CD4-positive, alpha-beta T cell treated with Interleukin-4 for 1 hour (primary cell): ENCODE data around the gene KIF5A.

ENCODE experiments used
- DNase-seq, 2 donors: peaks; one replicate each; pipeline ENCODE4 v3.0.0-alpha.2; 2020 to 2022

Gene KIF5A

DNA sequence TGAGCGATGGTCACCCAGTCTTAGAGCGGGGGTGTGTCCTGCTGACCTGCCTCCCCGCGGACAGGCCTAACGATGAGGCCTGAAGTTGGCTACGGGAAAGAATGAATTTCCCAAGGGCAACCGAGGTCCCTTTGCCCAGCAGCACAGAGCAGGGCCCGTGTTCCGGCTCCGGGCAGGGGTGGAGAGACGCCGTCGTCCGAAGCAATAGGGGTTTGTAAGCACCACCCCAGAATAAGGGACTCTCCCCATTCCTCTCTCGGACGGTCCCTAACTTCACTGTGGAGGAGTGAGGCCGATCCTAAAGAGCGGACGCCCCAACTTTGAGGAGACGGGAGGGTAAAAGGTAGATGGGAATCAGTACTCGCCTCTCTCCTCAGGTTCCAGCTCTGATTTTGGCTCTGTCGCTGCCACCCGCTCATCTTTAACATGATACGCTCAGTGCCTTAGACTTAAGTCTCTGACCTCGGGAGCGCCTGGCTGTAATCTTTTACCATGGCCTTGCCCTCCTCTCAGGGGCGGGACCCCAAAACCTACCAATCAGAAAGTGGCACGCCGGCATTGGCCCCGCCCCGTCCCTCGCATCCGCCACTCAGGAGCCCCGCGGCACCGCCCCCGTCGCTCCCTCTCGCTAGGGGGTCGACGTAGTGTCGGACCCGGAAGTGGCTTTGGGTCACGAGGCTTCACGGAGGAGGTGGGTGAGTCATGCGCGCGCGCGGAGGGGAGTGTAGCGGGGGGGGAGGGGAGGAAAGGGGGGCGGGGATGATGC is 29.6 kb upstream of the KIF5A start, which contains the start of gene DDIT3:
Gene DDIT3 (minus strand): TSS at position 462 of the 766 bp plus-strand sequence. CDS start 3,108 bp downstream, outside the sequence.
- peak; percentile 100 for DNase-seq

GRCh38 chr12:57521525-57522010 is 28.3 kb upstream of the KIF5A start:
- peak; percentile 17 to 21 for DNase-seq

GRCh38 chr12:57522011-57522886 is 27.6 kb upstream of the KIF5A start, which contains the start of gene MBD6:
MBD6 (plus strand) TSS chr12:57522824; CDS start chr12:57524304, 1,480 bp downstream.
- DNase-seq, result peak; percentile 93 to 94

DNA sequence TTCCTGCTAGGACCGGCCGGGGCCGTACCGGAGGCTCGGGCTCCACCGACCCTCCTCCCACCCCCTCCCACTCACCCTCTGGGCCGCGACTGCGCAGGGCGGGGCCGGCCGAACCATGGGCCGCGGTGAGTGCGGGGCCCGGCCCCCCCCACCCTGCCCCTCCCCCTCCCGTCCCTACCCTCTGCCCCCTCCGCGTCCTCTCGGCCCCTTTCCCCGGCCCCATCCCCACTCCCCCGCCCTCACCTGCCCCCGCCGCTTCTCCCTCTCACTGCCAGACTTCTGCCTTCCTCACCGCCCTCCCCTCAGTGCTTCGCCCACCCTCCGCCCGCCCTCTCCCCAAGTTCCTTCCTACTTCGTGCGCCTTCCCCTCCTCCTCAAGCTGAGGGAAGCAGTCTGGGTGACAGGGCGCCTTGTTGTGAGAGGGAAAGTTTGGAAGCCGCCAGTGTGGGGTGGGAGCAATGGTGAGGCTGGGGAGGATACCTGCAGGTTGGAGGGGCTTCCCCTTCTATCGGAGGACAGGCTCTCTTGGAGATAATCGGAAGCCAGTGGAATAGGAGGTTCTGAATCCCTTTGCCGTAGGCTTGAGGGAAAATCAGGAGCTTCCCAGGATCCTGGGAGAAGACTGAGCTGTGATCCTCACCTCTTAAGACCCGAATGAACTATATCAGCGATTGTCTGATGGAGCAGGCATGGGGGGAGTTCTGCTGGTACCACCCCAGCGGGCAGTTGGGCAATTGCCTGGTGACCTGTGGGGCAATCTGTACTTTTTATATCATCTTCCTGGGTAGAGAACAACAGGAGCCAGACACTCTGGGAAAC is 26.7 kb upstream of the KIF5A start:
- peak; percentile 63 to 69 for DNase-seq

DNA sequence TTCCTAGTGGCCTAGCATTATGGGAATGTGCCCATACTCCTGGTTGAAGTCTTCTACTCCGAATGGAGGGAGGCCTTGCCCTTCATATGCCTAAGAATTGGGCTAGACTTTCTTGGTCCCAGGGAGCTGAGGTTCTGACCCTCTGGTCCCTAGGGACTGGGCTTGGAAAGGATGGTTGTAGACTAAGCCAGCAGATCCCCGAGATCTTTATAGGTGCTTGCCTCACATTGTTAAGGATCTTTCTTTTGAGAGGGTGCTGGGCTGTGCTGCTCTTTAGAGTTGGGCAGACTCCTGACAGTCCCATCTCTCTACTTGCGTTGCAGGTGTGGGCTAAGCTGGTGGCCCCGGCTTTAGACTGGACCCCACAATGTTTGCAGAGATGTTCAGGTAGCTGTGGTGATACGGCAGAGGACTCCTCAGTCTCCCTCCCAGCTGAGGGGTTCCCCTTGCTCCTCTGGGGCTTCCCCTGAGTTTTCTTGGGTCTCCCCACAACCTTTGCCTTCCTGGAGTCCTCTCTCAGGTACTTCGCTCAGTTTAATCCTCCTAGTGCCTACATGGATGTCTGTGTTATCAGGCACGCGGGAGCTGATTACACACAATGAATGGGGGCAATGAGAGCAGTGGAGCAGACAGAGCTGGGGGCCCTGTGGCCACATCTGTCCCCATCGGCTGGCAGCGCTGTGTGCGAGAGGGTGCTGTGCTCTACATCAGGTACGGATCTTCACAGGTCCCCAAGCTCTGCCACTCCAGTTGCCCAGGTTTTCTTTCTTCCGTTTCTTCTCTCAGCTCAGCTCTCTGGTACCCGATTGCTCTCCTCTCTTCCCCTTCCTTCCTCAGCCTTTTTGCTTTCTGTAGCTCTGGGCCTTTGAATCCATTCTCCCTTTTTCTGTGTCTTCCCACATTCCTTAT is 25.9 kb upstream of the KIF5A start:
- peak in 1 of 2 donors; percentile 31 for DNase-seq

DNA sequence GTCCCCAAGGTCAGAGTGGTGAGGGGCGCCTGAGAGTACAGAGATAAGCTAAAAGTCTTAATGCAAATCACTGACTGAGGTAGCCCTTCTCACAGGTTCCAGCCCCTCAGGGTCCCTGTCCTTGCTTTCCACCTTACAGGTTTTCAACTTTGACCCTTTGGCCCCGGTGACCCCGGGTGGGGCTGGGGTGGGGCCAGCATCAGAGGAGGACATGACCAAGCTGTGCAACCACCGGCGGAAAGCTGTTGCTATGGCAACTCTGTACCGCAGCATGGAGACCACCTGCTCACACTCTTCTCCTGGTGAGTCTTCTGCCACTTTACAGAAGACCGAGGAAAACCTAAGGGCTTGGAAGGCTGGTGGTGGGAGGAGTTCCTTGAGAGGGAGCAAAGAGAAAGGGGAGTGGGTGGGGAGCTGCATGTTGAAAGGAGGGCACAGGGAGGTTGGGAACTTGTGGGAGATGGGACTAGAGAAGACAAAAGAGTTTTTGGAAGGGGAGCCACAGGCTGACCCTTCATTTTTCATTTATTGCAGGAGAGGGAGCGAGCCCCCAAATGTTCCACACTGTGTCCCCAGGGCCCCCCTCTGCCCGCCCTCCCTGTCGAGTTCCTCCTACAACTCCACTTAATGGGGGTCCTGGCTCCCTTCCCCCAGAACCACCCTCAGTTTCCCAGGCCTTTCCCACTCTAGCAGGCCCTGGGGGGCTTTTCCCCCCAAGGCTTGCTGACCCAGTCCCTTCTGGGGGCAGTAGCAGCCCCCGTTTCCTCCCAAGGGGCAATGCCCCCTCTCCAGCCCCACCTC is 24.8 kb upstream of the KIF5A start:
- no peak for DNase-seq

DNA sequence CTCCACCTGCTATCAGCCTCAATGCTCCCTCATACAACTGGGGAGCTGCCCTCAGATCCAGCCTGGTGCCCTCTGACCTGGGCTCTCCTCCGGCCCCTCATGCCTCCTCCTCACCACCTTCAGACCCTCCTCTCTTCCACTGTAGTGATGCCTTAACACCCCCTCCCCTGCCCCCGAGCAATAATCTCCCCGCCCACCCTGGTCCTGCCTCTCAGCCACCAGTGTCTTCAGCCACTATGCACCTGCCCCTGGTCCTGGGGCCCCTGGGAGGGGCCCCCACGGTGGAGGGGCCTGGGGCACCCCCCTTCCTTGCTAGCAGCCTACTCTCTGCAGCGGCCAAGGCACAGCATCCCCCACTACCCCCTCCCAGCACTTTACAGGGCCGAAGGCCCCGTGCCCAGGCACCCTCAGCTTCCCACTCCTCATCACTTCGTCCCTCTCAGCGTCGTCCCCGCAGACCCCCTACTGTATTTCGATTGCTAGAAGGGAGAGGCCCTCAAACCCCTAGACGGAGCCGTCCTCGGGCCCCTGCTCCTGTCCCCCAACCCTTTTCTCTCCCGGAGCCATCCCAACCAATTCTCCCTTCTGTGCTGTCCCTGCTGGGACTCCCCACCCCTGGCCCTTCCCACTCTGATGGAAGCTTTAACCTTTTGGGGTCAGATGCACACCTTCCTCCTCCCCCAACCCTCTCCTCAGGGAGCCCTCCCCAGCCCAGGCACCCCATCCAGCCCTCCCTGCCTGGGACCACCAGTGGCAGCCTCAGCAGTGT is 24.0 kb upstream of the KIF5A start:
- no peak for DNase-seq

GRCh38 chr12:57526477-57527126 is 23.2 kb upstream of the KIF5A start:
- no peak for DNase-seq

GRCh38 chr12:57527184-57527583 is 22.7 kb upstream of the KIF5A start:
- no peak for DNase-seq

DNA sequence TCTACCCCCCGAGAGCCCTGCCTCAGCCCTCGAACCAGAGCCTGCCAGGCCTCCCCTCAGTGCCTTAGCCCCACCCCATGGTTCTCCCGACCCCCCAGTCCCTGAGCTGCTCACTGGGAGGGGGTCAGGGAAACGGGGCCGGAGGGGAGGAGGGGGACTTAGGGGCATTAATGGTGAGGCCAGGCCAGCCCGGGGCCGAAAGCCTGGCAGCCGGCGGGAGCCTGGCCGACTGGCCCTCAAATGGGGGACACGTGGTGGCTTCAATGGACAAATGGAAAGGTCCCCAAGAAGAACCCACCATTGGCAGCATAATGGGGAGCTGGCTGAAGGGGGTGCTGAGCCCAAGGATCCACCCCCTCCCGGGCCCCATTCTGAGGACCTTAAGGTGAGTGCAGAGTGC is 21.7 kb upstream of the KIF5A start:
- DNase-seq, result no peak

GRCh38 chr12:57528831-57529555 is 20.9 kb upstream of the KIF5A start:
- DNase-seq, result no peak

DNA sequence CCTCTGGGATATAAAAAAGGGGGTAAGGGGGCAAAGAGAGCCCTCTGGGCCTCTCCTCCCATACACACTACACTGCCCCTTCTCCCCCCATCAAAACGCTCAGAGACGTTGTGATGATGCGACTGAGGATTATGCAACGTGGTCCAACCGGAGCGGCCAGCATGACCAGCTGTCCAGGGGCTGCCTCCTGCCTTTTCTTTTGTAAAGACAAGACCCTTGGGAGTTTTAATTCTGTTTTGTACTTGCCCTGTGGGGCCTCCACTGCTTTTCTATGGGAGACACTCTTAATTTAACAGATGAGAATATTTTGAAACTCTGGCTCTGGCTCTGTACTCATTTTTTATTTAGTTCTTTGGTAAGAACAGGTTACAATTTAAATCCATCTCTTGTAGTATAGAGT is 20.0 kb upstream of the KIF5A start:
- no peak for DNase-seq

DNA sequence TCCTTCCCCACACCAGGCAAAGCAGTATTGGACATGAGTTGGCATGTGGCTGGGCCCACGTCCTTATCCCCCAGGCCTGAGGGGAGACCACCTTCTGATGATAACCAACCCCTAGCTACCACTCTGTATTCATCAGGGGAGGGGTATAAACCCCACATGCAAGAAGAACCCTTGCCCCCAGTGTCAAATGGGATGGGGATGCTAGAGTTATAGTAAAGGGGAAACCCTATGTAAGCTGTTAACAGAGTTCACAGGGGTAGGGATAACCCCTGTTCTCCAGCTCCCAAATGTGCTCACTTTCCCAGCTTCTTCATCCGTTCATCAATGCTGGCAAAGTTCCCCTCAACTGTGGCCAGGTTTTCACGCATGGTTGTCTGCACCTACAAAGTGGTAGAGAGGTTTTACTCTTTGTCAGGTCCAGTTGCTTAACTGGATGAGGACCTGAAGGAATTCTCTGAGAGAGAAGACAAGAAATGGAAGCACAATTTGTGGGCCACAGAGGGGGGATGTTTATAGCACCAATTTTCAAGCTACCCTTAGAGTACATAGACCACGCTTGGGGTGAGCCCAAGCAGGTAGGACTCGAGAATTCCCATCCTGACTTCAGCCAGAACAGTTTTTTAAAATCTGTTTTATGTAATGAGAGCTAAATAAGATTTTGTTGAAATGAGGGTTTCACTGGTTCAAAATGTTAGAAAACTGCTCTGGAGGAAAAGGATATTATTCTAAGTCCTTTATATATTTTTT is 19.3 kb upstream of the KIF5A start:
- no peak for DNase-seq

DNA sequence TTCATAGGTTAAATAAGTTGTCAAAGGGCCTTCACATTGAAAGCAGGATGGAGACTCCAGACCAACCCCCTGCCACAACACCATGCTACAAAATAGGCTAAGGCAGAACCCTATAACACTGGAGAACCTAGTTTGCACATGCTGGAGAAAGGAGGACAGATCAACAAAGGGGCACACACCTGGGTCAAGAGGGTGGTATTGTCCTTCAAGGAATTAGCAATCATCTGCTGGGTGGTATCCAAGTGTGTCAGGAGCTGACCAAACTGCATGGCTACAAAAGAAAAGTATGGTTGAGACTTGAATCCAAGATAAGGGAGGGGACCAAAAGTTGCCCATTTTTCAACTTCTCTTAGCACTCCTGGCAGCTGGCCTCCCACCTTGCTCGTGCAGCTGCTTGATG is 18.0 kb upstream of the KIF5A start:
- no peak for DNase-seq

- no peak for DNase-seq
These were observed 16.7 kb upstream of the KIF5A start for GRCh38 chr12:57533108-57533507.

DNA sequence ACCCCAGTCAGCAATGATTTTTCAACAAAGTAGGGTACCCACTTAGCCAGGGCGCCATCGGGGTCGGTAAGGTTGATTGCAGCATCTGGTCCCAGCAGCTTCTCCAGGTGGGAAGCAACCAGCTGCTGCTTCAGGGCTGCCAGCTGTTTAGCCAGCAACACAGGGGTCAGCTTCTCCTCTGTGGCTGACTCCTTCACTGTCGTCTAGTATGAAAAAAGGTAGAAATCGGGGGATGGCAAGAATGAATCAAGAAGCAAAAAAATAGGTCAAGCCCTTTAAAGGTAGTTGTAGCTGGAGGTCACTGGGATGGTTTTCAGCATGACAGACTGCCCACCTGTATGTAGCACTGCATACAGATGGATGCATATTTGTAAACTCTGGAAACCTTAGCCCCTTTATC is 15.6 kb upstream of the KIF5A start:
- DNase-seq, result no peak

DNA sequence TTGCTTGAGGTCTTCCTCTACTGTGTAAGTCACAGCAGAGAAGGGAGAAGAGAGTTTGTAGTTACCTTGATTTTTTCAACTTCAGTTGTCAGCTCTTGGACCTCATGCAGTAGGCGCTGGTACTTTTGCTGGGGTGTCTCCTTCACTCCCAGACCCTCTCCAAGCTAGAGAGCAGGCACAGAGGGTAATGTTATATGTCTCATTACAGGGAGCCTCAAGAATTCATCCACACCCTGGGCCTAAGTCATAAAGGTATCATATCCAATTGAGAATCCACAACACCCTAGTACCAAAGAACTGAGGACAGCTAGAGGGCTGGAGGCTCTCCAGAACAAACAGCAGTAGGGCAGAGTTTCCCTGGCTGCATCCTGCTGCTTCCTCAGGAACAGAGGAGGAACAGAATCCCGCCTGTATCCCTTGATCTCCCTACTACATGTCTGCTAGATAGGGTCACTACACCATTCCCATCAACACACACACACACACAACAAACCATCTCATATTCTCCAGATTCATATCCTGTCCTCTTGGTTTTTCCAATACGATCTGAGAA is 14.8 kb upstream of the KIF5A start:
- no peak for DNase-seq
